Tibial artery (tissue), 4 donors: ENCODE data around the gene B2M.
"Not testable (repeated sequence)": the region's sequence is repeated elsewhere in the genome, so short reads cannot be mapped to it uniquely, and the experiment has no call there.

Experiments used
- DNase-seq, 2 donors: peaks; one replicate each; pipeline ENCODE4 v3.0.0-alpha.2; 2019
- H3K27ac ChIP-seq, 2 donors: fragments of 200-600 bp; sonication (generic) in 1 of 2; 1 replicate in 1 of 2; 2 replicates in 1 of 2; pipeline ENCODE4 v1.5.1; 2018 to 2019; ENCODE audit warnings: mild to moderate bottlenecking in 1 of 2
- H3K27me3 ChIP-seq, 2 donors: fragments of 200-600 bp; sonication (generic) in 1 of 2; one replicate each; pipeline versions ENCODE4 v1.5.1 to v1.6.0; 2016 to 2019
- H3K36me3 ChIP-seq, 3 donors: fragments of 200-600 bp; sonication (generic) in 2 of 3; one replicate each; pipeline ENCODE4 v1.5.1; 2016 to 2019; ENCODE audit warnings: mild to moderate bottlenecking in 2 of 3
- H3K4me1 ChIP-seq, 4 donors: fragments of 200-600 bp; sonication (generic) in 2 of 4; 1 replicate in 3 of 4; 2 replicates in 1 of 4; pipeline ENCODE4 v1.5.1; 2016 to 2019
- H3K4me3 ChIP-seq, 2 donors: fragments of 200-600 bp; sonication (generic) in 1 of 2; 1 replicate in 1 of 2; 2 replicates in 1 of 2; pipeline ENCODE4 v1.5.1; 2018 to 2019; ENCODE audit warnings: mild to moderate bottlenecking in 2 of 2
- H3K9me3 ChIP-seq, 3 donors: fragments of 200-600 bp; sonication (generic) in 1 of 3; one replicate each; pipeline ENCODE4 v1.5.1; 2016 to 2019
- intact Hi-C: fragments of 100-400 bp; cut with DNase I; formaldehyde crosslinking; loops from one replicate; pipeline ENCODE4 v1.15.0; 2023; ENCODE audit warnings: low total_unique reads
- TF ChIP-seq, protein P1 (sequence below), 2 experiments: fragments of 200-600 bp in 1 of 2; fragments of 450-650 bp in 1 of 2; IDR thresholded peaks; one replicate each; pipeline ENCODE4 v1.5.1; 2017 to 2019; ENCODE audit warnings: antibody characterized with exemption in 2 of 2, mild to moderate bottlenecking in 1 of 2, moderate library complexity in 1 of 2

The B2M gene

DNA sequence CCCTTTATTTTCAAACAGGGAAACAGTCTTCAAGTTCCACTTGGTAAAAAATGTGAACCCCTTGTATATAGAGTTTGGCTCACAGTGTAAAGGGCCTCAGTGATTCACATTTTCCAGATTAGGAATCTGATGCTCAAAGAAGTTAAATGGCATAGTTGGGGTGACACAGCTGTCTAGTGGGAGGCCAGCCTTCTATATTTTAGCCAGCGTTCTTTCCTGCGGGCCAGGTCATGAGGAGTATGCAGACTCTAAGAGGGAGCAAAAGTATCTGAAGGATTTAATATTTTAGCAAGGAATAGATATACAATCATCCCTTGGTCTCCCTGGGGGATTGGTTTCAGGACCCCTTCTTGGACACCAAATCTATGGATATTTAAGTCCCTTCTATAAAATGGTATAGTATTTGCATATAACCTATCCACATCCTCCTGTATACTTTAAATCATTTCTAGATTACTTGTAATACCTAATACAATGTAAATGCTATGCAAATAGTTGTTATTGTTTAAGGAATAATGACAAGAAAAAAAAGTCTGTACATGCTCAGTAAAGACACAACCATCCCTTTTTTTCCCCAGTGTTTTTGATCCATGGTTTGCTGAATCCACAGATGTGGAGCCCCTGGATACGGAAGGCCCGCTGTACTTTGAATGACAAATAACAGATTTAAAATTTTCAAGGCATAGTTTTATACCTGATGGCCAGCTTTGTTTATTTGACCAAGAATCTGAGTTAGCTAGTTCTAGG is 7.0 kb downstream of the B2M start:
- no peaks in the 10 kb centered on the region for H3K9me3 ChIP-seq
- DNase-seq, result no peak
- no peak overlapping the region for H3K27ac ChIP-seq
- no peaks in the 10 kb centered on the region for H3K27me3 ChIP-seq
- H3K36me3 ChIP-seq, result peaks cover 38 to 41% (median 40%) of the 10 kb centered on the region in 3 donors
- intact Hi-C loops, result no loop called here
- H3K4me3 ChIP-seq, result no peak overlapping the region
- TF ChIP-seq, protein P1, sequence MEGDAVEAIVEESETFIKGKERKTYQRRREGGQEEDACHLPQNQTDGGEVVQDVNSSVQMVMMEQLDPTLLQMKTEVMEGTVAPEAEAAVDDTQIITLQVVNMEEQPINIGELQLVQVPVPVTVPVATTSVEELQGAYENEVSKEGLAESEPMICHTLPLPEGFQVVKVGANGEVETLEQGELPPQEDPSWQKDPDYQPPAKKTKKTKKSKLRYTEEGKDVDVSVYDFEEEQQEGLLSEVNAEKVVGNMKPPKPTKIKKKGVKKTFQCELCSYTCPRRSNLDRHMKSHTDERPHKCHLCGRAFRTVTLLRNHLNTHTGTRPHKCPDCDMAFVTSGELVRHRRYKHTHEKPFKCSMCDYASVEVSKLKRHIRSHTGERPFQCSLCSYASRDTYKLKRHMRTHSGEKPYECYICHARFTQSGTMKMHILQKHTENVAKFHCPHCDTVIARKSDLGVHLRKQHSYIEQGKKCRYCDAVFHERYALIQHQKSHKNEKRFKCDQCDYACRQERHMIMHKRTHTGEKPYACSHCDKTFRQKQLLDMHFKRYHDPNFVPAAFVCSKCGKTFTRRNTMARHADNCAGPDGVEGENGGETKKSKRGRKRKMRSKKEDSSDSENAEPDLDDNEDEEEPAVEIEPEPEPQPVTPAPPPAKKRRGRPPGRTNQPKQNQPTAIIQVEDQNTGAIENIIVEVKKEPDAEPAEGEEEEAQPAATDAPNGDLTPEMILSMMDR (IDR thresholded peaks at IDR 0.05), result no peak
- peaks cover 0 to 14% (median 5%) of the 10 kb centered on the region in 4 donors for H3K4me1 ChIP-seq

DNA sequence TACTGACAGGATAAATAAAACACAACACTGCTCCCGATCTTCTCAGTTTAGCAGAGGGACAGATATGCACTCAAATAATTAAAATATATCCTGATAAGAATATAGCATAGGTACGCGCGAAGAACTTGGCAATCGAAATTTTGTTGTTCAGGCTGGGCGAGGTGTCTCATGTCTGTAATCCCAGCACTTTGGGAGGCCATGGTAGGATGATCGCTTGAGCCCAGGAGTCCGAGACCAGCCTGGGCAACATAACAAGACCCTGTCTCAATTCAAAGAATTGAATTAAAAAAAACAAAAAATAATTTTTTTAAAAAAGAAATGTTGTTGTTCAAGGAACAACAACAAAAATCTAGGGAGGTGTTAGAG is 7.6 kb downstream of the B2M start:
- TF ChIP-seq, protein P1 (IDR thresholded peaks at IDR 0.05), result no peak
- no peak for DNase-seq
- H3K4me3 ChIP-seq, result no peak overlapping the region
- H3K4me1 ChIP-seq, result peaks cover 0 to 8% (median 4%) of the 10 kb centered on the region in 4 donors
- H3K36me3 ChIP-seq, result peaks cover 38 to 41% (median 40%) of the 10 kb centered on the region in 3 donors
- no peak overlapping the region for H3K27ac ChIP-seq
- H3K27me3 ChIP-seq, result no peaks in the 10 kb centered on the region
- H3K9me3 ChIP-seq, result no peaks in the 10 kb centered on the region
- intact Hi-C loops, result no loop called here

DNA sequence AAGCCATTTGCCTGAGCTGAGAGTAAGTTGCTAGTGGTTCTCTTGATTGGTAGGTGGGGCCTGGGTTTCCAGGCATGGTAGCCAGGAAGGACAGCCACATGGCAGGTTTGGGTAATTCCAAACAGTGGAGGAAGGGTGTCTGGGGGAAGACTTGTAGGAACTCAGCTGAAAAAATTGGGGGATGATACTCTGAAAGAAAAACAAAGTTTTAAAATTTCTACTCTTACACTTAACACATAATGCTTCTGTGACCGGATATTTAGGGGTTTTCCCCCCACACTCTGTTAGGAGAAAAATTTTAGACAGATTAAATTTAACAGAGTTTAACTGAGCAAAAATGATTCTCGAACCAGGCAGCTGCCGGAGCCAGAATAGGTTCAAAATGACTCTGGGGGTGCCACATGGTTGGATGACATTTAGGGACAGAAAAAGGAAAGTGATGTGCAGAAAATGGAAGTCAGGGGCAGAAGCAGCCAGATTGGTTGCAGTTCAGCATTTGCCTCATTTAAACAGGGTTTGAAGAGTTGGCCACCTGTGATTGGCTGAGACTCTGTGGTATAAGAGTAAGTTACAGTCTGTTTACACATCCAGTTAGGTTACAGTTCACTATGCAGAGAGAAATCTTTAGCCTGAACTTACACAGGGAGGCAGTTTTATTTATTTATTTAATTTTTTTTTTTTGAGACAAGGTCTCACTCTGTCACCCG is 8.1 kb downstream of the B2M start:
- TF ChIP-seq, protein P1 (IDR thresholded peaks at IDR 0.05), result no peak
- DNase-seq, result no peak

DNA sequence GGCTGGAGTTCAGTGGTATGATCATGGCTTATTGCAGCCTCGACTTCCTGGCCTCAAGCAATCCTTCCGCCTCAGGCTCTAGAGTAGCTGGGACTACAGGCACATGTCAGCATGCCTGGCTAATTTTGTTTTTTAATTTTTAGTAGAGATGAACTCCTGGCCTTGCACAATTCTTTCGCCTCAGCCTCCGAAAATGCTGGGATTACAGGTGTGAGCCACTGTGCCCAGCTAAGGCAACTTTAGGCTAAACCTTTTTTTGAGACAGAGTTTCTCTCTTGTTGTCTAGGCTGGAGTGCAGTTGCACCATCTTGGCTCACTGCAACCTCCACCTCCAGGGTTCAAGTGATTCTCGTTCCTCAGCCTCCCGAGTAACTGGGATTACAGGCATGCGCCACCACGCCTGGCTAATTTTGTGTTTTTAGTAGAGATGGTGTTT is 8.7 kb downstream of the B2M start:
- H3K9me3 ChIP-seq, intact Hi-C loops, H3K27ac ChIP-seq, H3K4me1 ChIP-seq, H3K27me3 ChIP-seq, H3K4me3 ChIP-seq, DNase-seq: not testable (repeated sequence)
- peaks cover 38 to 41% (median 40%) of the 10 kb centered on the region in 3 donors for H3K36me3 ChIP-seq

More for the DNA sequence above, 8.1 kb downstream of the B2M start:
- intact Hi-C loops, result no loop called here
- peaks cover 38 to 41% (median 40%) of the 10 kb centered on the region in 3 donors for H3K36me3 ChIP-seq
- H3K27me3 ChIP-seq, result no peaks in the 10 kb centered on the region
- H3K27ac ChIP-seq, result no peak overlapping the region
- peaks cover 0 to 5% (median 2%) of the 10 kb centered on the region in 4 donors for H3K4me1 ChIP-seq
- H3K4me3 ChIP-seq, result no peak overlapping the region
- H3K9me3 ChIP-seq, result no peaks in the 10 kb centered on the region

DNA sequence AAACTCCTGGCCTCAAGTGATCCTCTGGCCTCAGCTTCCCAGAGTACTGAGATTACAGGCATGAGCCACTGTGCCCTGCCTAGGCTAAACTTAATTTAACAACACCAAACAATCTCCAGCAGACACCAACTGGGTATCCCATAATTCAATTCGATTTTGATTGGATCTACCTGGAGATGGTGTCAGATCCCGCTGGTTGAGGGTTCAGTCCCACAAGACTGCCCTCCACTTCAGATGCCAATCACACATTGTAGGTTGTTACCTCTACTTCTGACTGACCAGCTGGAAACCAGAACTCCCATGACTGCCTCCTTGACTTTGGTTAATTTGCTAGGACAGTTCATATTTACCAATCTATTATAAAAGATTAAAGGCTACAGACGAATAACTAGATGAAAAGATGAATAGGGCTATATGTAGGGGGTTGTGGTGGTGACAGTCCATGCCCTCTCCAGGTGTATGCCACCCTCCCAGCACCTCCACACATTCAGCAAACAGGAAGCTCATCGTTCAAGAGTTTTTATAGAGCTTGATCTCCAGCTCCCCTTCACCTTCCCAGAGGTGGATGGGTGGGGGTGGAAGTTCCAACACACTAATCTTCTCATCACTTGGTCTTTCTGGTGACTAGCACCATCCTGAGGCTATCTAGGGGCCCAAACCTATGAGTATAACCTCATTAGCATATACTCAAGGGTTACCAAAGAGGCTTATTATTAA is 9.3 kb downstream of the B2M start:
- peaks cover 32 to 35% (median 34%) of the 10 kb centered on the region in 3 donors for H3K36me3 ChIP-seq
- no peaks in the 10 kb centered on the region for H3K27me3 ChIP-seq
- H3K4me1 ChIP-seq, result no peaks in the 10 kb centered on the region
- TF ChIP-seq, protein P1 (IDR thresholded peaks at IDR 0.05), result no peak
- no peaks in the 10 kb centered on the region for H3K9me3 ChIP-seq
- no peak for DNase-seq
- H3K27ac ChIP-seq, result no peak overlapping the region
- H3K4me3 ChIP-seq, result no peak overlapping the region
- intact Hi-C loops, result no loop called here
